K562 (cell line): Measurements from ENCODE around the gene HYAL1. TPM values are rescaled to one million over a fixed set of nuclear protein-coding genes. Genes with fewer than 3 reads are reported as not detected.

Experiments used
- BHLHE40 ChIP-seq: IDR thresholded peaks from 2 replicates; pipeline ENCODE4 v1.6.1; 2011; ENCODE audit warnings: low read length, improper control_type of control experiment
- EP400 ChIP-seq: fragments of 450-650 bp; IDR thresholded peaks from 2 replicates; pipeline ENCODE4 v1.6.1; 2017; ENCODE audit warnings: antibody characterized with exemption, mild to moderate bottlenecking, moderate library complexity
- MYC ChIP-seq, 2 experiments: fragments of 250-450 bp in 1 of 2; sonication (Bioruptor Pico) in 1 of 2; IDR thresholded peaks; 2 replicates each; pipeline versions ENCODE4 v1.5.1 to v1.6.1; 2012 to 2021; ENCODE audit warnings: low read depth in 2 of 2, borderline replicate concordance in 1 of 2, improper control_type of control experiment in 1 of 2, low read length in 1 of 2, mild to moderate bottlenecking in 1 of 2, moderate library complexity in 1 of 2
- NCOA1 ChIP-seq: fragments of 450-650 bp; IDR thresholded peaks from 2 replicates; pipeline ENCODE4 v1.6.1; 2016; ENCODE audit warnings: low read depth
- SUPT5H ChIP-seq: fragments of 450-650 bp; IDR thresholded peaks from 2 replicates; pipeline ENCODE4 v1.6.1; 2016
- TAF15 ChIP-seq: fragments of 200-400 bp; formaldehyde crosslinking; IDR thresholded peaks from 2 replicates; pipeline ENCODE4 v1.6.1; 2017; ENCODE audit warnings: mild to moderate bottlenecking, low read depth, low read length, moderate library complexity
- TOE1 ChIP-seq, 2 experiments: fragments of 450-650 bp in 1 of 2; sonication (generic) in 1 of 2; formaldehyde crosslinking in 1 of 2; IDR thresholded peaks; 2 replicates each; pipeline versions ENCODE4 v1.7.1 to v1.8.0; 2016 to 2022; ENCODE audit warnings: borderline replicate concordance in 2 of 2, mild to moderate bottlenecking in 2 of 2, antibody characterized with exemption in 1 of 2, inconsistent platforms in 1 of 2, low read depth in 1 of 2, missing genetic modification reagents in 1 of 2, moderate library complexity in 1 of 2
- ZBTB1 ChIP-seq: sonication (generic); formaldehyde crosslinking; IDR thresholded peaks from 2 replicates; pipeline ENCODE4 v1.8.1; 2023; ENCODE audit warnings: missing genetic modification reagents, low read depth, mild to moderate bottlenecking, borderline replicate concordance
- ZBTB17 ChIP-seq: fragments of 450-650 bp; formaldehyde crosslinking; IDR thresholded peaks from 2 replicates; pipeline ENCODE4 v1.4.0; 2020; ENCODE audit warnings: mild to moderate bottlenecking
- ZNF282 ChIP-seq: sonication (generic); formaldehyde crosslinking; IDR thresholded peaks from 2 replicates; pipeline ENCODE4 v1.8.1; 2023; ENCODE audit warnings: missing genetic modification reagents
- ZNF707 ChIP-seq: fragments of 250-450 bp; sonication (Bioruptor Pico); conservative IDR thresholded peaks from 2 replicates; pipeline ENCODE4 v1.8.0; 2022; ENCODE audit warnings: inconsistent platforms, mild to moderate bottlenecking, moderate library complexity
- polyA plus RNA-seq, 8 experiments: library from polyadenylated mRNA; depleted of rRNA in 4 of 8; stranded (reverse) in 5 of 8; unstranded in 3 of 8; fragments of >200 nt; fragmentation: Nextera tagmentation in 2 of 8; fragmentation: Illumina TruSeq in 1 of 8; extraction: Ambion mirVana in 2 of 8; extraction: Trizol in 1 of 8; gene quantifications; 2 replicates each; pipeline versions ENCODE4 v1.2.1 to v1.2.3, GENCODE V29; 2011 to 2014; ENCODE audit warnings: inconsistent platforms in 1 of 8, missing spikeins in 1 of 8
- total RNA-seq, 7 experiments: library from RNA; depleted of rRNA in 6 of 7; stranded (reverse); fragments of >200 nt in 6 of 7; fragmentation: Illumina TruSeq in 2 of 7; extraction: Trizol in 2 of 7; gene quantifications; 2 replicates each; pipeline versions ENCODE4 v1.2.1 to v1.2.3, GENCODE V29; 2011 to 2021; ENCODE audit warnings: low replicate concordance in 1 of 7
- TF ChIP-seq, protein P1 (sequence below), 2 experiments: fragments of 450-650 bp; conservative IDR thresholded peaks; 2 replicates each; pipeline ENCODE4 v1.6.1; 2017; ENCODE audit warnings: mild to moderate bottlenecking in 2 of 2, moderate library complexity in 2 of 2
- TF ChIP-seq, protein P2 (sequence below): fragments of 450-650 bp; IDR thresholded peaks from 2 replicates; pipeline ENCODE4 v1.6.1; 2016; ENCODE audit warnings: mild to moderate bottlenecking, moderate library complexity

HYAL1 gene
- total and polyA plus RNA-seq, 9 of the 15 experiments (the other 6 are each of a cell fraction or from before 2014, with no cell fraction given), result 1.4 to 8.5 (median 4.7) TPM

DNA sequence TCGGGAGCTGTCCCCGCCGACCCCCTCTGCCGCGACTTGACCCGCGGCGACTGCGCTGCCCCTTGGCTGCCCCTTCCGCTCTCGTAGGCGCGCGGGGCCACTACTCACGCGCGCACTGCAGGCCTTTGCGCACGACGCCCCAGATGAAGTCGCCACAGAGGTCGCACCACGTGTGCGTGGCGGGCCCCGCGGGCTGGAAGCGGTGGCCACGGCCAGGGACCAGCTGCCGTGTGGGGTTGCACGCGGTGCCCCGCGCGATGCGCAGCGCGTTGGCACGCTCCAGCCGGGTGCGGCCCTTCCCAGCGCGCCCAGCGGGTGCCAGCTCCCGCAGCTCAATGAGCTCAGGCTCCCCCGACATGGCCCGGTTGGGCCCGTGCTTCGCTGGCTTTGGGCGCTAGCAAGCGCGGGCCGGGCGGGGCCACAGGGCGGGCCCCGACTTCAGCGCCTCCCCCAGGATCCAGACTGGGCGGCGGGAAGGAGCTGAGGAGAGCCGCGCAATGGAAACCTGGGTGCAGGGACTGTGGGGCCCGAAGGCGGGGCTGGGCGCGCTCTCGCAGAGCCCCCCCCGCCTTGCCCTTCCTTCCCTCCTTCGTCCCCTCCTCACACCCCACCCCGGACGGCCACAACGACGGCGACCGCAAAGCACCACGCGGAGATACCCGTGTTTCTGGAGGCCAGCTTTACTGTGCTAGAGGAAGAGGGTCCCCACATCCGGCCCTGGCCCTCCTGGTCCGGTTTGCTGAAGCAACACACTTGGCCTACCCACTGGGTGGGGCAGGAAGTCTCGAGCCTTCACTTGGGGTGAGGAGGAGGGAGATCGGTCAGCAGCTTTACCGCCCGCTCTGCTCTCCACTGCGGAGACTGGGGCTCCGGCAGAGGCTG is 37.3 kb upstream of the HYAL1 start, which contains the start of gene RASSF1 (continued):
- TF ChIP-seq EP400, result peak; percentile 42; the same call in 1 of the 2 replicates
- TF ChIP-seq ZNF707 (CRISPR knock-in tag), result no peak
- no peak for TF ChIP-seq NCOA1
- peak; percentile 23; the same call in 1 of the 2 replicates for TF ChIP-seq ZBTB1 (CRISPR knock-in tag)
- TF ChIP-seq ZBTB17 (CRISPR knock-in tag), result peak; percentile 94
- TF ChIP-seq SUPT5H, result 0 out of 2 replicates have a peak, but pooled peaks have one; percentile 42
- no peak for TF ChIP-seq TAF15
- TF ChIP-seq ZNF282, result 0 out of 2 replicates have a peak, but pooled peaks have one; percentile 59
- TF ChIP-seq TOE1 (IDR thresholded peaks at IDR 0.05; ENCODE audit: borderline replicate concordance), result no peak
- TF ChIP-seq TOE1 (CRISPR knock-in tag; IDR thresholded peaks at IDR 0.05; ENCODE audit: borderline replicate concordance, low read depth), result no peak
- TF ChIP-seq, protein P1, sequence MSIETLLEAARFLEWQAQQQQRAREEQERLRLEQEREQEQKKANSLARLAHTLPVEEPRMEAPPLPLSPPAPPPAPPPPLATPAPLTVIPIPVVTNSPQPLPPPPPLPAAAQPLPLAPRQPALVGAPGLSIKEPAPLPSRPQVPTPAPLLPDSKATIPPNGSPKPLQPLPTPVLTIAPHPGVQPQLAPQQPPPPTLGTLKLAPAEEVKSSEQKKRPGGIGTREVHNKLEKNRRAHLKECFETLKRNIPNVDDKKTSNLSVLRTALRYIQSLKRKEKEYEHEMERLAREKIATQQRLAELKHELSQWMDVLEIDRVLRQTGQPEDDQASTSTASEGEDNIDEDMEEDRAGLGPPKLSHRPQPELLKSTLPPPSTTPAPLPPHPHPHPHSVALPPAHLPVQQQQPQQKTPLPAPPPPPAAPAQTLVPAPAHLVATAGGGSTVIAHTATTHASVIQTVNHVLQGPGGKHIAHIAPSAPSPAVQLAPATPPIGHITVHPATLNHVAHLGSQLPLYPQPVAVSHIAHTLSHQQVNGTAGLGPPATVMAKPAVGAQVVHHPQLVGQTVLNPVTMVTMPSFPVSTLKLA (conservative IDR thresholded peaks at IDR 0.05), result peak; percentile 47 to 68; a peak in 2 of 4 replicates
- TF ChIP-seq, protein P2, sequence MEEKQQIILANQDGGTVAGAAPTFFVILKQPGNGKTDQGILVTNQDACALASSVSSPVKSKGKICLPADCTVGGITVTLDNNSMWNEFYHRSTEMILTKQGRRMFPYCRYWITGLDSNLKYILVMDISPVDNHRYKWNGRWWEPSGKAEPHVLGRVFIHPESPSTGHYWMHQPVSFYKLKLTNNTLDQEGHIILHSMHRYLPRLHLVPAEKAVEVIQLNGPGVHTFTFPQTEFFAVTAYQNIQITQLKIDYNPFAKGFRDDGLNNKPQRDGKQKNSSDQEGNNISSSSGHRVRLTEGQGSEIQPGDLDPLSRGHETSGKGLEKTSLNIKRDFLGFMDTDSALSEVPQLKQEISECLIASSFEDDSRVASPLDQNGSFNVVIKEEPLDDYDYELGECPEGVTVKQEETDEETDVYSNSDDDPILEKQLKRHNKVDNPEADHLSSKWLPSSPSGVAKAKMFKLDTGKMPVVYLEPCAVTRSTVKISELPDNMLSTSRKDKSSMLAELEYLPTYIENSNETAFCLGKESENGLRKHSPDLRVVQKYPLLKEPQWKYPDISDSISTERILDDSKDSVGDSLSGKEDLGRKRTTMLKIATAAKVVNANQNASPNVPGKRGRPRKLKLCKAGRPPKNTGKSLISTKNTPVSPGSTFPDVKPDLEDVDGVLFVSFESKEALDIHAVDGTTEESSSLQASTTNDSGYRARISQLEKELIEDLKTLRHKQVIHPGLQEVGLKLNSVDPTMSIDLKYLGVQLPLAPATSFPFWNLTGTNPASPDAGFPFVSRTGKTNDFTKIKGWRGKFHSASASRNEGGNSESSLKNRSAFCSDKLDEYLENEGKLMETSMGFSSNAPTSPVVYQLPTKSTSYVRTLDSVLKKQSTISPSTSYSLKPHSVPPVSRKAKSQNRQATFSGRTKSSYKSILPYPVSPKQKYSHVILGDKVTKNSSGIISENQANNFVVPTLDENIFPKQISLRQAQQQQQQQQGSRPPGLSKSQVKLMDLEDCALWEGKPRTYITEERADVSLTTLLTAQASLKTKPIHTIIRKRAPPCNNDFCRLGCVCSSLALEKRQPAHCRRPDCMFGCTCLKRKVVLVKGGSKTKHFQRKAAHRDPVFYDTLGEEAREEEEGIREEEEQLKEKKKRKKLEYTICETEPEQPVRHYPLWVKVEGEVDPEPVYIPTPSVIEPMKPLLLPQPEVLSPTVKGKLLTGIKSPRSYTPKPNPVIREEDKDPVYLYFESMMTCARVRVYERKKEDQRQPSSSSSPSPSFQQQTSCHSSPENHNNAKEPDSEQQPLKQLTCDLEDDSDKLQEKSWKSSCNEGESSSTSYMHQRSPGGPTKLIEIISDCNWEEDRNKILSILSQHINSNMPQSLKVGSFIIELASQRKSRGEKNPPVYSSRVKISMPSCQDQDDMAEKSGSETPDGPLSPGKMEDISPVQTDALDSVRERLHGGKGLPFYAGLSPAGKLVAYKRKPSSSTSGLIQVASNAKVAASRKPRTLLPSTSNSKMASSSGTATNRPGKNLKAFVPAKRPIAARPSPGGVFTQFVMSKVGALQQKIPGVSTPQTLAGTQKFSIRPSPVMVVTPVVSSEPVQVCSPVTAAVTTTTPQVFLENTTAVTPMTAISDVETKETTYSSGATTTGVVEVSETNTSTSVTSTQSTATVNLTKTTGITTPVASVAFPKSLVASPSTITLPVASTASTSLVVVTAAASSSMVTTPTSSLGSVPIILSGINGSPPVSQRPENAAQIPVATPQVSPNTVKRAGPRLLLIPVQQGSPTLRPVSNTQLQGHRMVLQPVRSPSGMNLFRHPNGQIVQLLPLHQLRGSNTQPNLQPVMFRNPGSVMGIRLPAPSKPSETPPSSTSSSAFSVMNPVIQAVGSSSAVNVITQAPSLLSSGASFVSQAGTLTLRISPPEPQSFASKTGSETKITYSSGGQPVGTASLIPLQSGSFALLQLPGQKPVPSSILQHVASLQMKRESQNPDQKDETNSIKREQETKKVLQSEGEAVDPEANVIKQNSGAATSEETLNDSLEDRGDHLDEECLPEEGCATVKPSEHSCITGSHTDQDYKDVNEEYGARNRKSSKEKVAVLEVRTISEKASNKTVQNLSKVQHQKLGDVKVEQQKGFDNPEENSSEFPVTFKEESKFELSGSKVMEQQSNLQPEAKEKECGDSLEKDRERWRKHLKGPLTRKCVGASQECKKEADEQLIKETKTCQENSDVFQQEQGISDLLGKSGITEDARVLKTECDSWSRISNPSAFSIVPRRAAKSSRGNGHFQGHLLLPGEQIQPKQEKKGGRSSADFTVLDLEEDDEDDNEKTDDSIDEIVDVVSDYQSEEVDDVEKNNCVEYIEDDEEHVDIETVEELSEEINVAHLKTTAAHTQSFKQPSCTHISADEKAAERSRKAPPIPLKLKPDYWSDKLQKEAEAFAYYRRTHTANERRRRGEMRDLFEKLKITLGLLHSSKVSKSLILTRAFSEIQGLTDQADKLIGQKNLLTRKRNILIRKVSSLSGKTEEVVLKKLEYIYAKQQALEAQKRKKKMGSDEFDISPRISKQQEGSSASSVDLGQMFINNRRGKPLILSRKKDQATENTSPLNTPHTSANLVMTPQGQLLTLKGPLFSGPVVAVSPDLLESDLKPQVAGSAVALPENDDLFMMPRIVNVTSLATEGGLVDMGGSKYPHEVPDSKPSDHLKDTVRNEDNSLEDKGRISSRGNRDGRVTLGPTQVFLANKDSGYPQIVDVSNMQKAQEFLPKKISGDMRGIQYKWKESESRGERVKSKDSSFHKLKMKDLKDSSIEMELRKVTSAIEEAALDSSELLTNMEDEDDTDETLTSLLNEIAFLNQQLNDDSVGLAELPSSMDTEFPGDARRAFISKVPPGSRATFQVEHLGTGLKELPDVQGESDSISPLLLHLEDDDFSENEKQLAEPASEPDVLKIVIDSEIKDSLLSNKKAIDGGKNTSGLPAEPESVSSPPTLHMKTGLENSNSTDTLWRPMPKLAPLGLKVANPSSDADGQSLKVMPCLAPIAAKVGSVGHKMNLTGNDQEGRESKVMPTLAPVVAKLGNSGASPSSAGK, result 0 out of 2 replicates have a peak, but pooled peaks have one; percentile 55
- TF ChIP-seq BHLHE40, result 0 out of 2 replicates have a peak, but pooled peaks have one; percentile 6
- peak; percentile 30; the same call in 1 of the 2 replicates for TF ChIP-seq MYC (IDR thresholded peaks at IDR 0.05; ENCODE audit: low read depth, low read length)
- TF ChIP-seq MYC (CRISPR knock-in tag; IDR thresholded peaks at IDR 0.05; ENCODE audit: borderline replicate concordance, low read depth), result no peak
